ENCODE measurements around the gene ALKAL2.

GRCh38 chr2:268323-268722 is 19.6 kb downstream of the ALKAL2 start:
- TF ChIP-seq CTCF (IDR thresholded peaks at IDR 0.05; ENCODE audit: poor library complexity): no peak
- TF ChIP-seq EZH2 (IDR thresholded peaks at IDR 0.05; ENCODE audit: borderline replicate concordance): no peak
- TF ChIP-seq EZH2phosphoT487 (IDR thresholded peaks at IDR 0.05; ENCODE audit: low read depth, severe bottlenecking, unreplicated experiment): no peak
